GM12878 (cell line): ENCODE results near the gene PRKCB. TPM values are rescaled to one million over a fixed set of nuclear protein-coding genes. Genes with fewer than 3 reads are reported as not detected.

Experiments
- ATAC-seq: fragments of 200-7000 bp; cut with Tn5 transposase; 3 replicates; pipeline ENCODE4 v1.9.1; 2020; ENCODE audit warnings: mild to moderate bottlenecking, moderate library complexity
- BruUV-seq: library from RNA; stranded (reverse); fragments of 400-500 nt; replicated peaks from 2 replicates; lab custom pipeline; 2021; lab: Mats Ljungman, UMichigan
- CTCF ChIA-PET: fragments of 300-600 bp; sonication (Branson Sonifier 250); formaldehyde crosslinking; extraction: SDS; loops from one replicate; lab custom pipeline; 2021; ENCODE audit warnings: inconsistent platforms; lab: Yijun Ruan, JAX
- POLR2A ChIA-PET: fragments of 350-600 bp; formaldehyde crosslinking; extraction: SDS; loops from one replicate; lab custom pipeline; 2021; ENCODE audit warnings: inconsistent platforms; lab: Charles Lee
- RAD21 ChIA-PET: fragments of 300-600 bp; sonication (Branson Sonifier 250); formaldehyde crosslinking; loops from one replicate; lab custom pipeline; 2023; ENCODE audit warnings: antibody characterized with exemption; ENCODE audit not compliant: unreplicated experiment; lab: Charles Lee
- SMC1A ChIA-PET: fragments of 300-600 bp; sonication (Branson Sonifier 250); formaldehyde crosslinking; loops from one replicate; lab custom pipeline; 2023; ENCODE audit not compliant: unreplicated experiment, uncharacterized antibody; lab: Charles Lee
- DNase-seq: peaks from one replicate; pipeline ENCODE4 v3.0.0-alpha.2; 2011; ENCODE audit warnings: low read depth, low spot score
- FAIRE-seq: peaks from 3 replicates; lab custom pipeline; 2011; peaks lifted over from hg19 to GRCh38; lab: Jason Lieb, UNC
- H2AFZ ChIP-seq: 2 replicates; pipeline ENCODE4 v1.6.0; 2011; ENCODE audit warnings: low read depth, low read length, control low read depth; ENCODE audit not compliant: control insufficient read depth
- H3K27ac ChIP-seq: 2 replicates; pipeline ENCODE4 v1.5.1; 2011; ENCODE audit warnings: control low read depth; ENCODE audit not compliant: control insufficient read depth, insufficient read depth
- H3K27me3 ChIP-seq, 2 experiments: replicated peaks in 1 of 2; 2 replicates each; pipeline versions ENCODE4 v1.6.0 to v1.6.1; 2011; ENCODE audit warnings: low read length in 1 of 2; ENCODE audit not compliant: control insufficient read depth in 2 of 2, insufficient read depth in 2 of 2
- H3K36me3 ChIP-seq, 2 experiments: 2 replicates each; pipeline ENCODE4 v1.5.1; 2011; ENCODE audit warnings: low read length in 1 of 2; ENCODE audit not compliant: control insufficient read depth in 2 of 2, insufficient read depth in 2 of 2
- H3K4me1 ChIP-seq: 2 replicates; pipeline ENCODE4 v1.6.1; 2011; ENCODE audit warnings: mild to moderate bottlenecking, low read length, moderate library complexity, mixed read lengths; ENCODE audit not compliant: control insufficient read depth, insufficient read depth
- H3K4me2 ChIP-seq: 2 replicates; pipeline ENCODE4 v1.6.0; 2011; ENCODE audit warnings: control low read depth; ENCODE audit not compliant: control insufficient read depth, insufficient read depth
- H3K4me3 ChIP-seq: fragments of 200-600 bp; sonication (generic); 2 replicates; pipeline ENCODE4 v1.5.1; 2016
- H3K79me2 ChIP-seq: 2 replicates; pipeline ENCODE4 v1.6.0; 2011; ENCODE audit warnings: low read length; ENCODE audit not compliant: control insufficient read depth, insufficient read depth
- H3K9ac ChIP-seq: 2 replicates; pipeline ENCODE4 v1.8.0; 2011; ENCODE audit warnings: low read length, control low read depth, mixed read lengths; ENCODE audit not compliant: control insufficient read depth, insufficient read depth
- H3K9me3 ChIP-seq: replicated peaks from 3 replicates; pipeline ENCODE4 v1.5.1; 2011; ENCODE audit warnings: mild to moderate bottlenecking, low read length; ENCODE audit not compliant: control insufficient read depth, insufficient read depth
- H4K20me1 ChIP-seq: 2 replicates; pipeline ENCODE4 v1.6.0; 2011; ENCODE audit not compliant: control insufficient read depth, insufficient read depth
- IKZF1 ChIP-seq: fragments of 450-650 bp; conservative IDR thresholded peaks from 2 replicates; pipeline ENCODE4 v1.6.1; 2017; ENCODE audit warnings: antibody characterized with exemption, mild to moderate bottlenecking
- MTA2 ChIP-seq: fragments of 450-650 bp; IDR thresholded peaks from 2 replicates; pipeline ENCODE4 v1.6.1; 2016; ENCODE audit warnings: low read depth, mild to moderate bottlenecking, moderate library complexity
- MTA3 ChIP-seq: IDR thresholded peaks from 2 replicates; pipeline ENCODE4 v1.6.1; 2012; ENCODE audit warnings: low read length, inconsistent platforms, borderline replicate concordance
- PAX8 ChIP-seq: fragments of 450-650 bp; IDR thresholded peaks from 2 replicates; pipeline ENCODE4 v1.6.1; 2017; ENCODE audit warnings: mild to moderate bottlenecking, moderate library complexity
- SPI1 ChIP-seq: IDR thresholded peaks from 2 replicates; pipeline ENCODE4 v1.6.1; 2011; ENCODE audit warnings: low read depth, mild to moderate bottlenecking, low read length, moderate library complexity, borderline replicate concordance; ENCODE audit not compliant: insufficient read depth
- WGBS: methylation state at CpG from one replicate; pipeline ENCODE4 v1.1.6; 2016; ENCODE audit warnings: low lambda C conversion rate; ENCODE audit not compliant: insufficient replicate concordance, insufficient coverage; ENCODE audit errors: missing lambda C conversion rate; 5-methylcytosine and 5-hydroxymethylcytosine counted together
- in situ Hi-C: fragments of 300-500 bp; cut with MboI; formaldehyde crosslinking; loops from 9 replicates; pipeline ENCODE4 v1.14.3; 2018; ENCODE audit warnings: mixed read lengths
- intact Hi-C: fragments of 100-400 bp; cut with micrococcal nuclease; formaldehyde crosslinking; loops from one replicate; pipeline ENCODE4 v1.14.2; 2022; ENCODE audit not compliant: unreplicated experiment
- polyA plus RNA-seq, 11 experiments: library from polyadenylated mRNA; depleted of rRNA in 4 of 11; unstranded in 6 of 11; stranded (reverse) in 5 of 11; fragments of >200 nt; fragmentation: Nextera tagmentation in 4 of 11; fragmentation: Illumina TruSeq in 1 of 11; extraction: Ambion mirVana in 4 of 11; extraction: Trizol in 1 of 11; gene quantifications; 1 replicate in 1 of 11; 2 replicates in 10 of 11; pipeline versions ENCODE4 v1.2.1 to v1.2.3, GENCODE V29; 2011 to 2016; ENCODE audit warnings: inconsistent platforms in 2 of 11, missing spikeins in 2 of 11, low read depth in 1 of 11
- total RNA-seq, 4 experiments: library from RNA; depleted of rRNA in 3 of 4; stranded (reverse); fragments of >200 nt in 3 of 4; fragmentation: Illumina TruSeq in 1 of 4; extraction: Trizol in 1 of 4; gene quantifications; 2 replicates each; pipeline versions ENCODE4 v1.2.1 to v1.2.3, GENCODE V29; 2013 to 2021
- TF ChIP-seq, protein P1 (sequence below): fragments of 450-650 bp; IDR thresholded peaks from 2 replicates; pipeline ENCODE4 v1.6.1; 2018; ENCODE audit warnings: mild to moderate bottlenecking, low read depth, moderate library complexity; ENCODE audit not compliant: partially characterized antibody
- TF ChIP-seq, protein P2 (sequence below): IDR thresholded peaks from 2 replicates; pipeline ENCODE4 v1.6.1; 2012; ENCODE audit warnings: improper control_type of control experiment, low read depth, low read length; ENCODE audit not compliant: insufficient replicate concordance
- TF ChIP-seq, protein P3 (sequence below): IDR thresholded peaks from 2 replicates; pipeline ENCODE4 v1.6.1; 2012; ENCODE audit warnings: low read depth, low read length, improper control_type of control experiment

Gene PRKCB
- total and polyA plus RNA-seq, 10 of the 15 experiments (the other 5 are each of a cell fraction or from before 2014, with no cell fraction given), result 21.4 to 158 (median 97.3) TPM

DNA sequence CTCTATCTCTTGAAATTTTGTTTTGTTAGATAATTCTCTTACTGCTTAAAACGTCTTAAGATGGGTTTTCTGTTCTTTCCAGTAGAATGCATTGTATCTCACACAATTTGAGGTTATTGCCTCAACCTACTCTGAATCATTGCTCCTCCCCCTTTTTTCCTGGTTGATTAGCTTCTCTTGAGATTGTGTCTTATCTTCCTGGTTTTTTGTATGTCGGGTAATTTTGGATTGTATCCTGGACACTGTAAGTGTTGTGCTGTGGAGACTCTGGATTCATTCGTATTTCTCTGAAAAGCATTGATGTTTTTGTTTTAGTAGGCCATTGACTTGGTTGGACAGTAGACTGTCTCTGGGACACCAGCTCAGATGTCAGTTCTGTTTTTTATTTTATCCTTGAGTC, 26.1 kb downstream of the PRKCB start:
- H3K4me1 ChIP-seq, result peaks cover 78% of the 10 kb centered on the region
- peaks cover 0 to 9% of the 10 kb centered on the region in 2 experiments; a peak in 3 of 4 replicates for H3K36me3 ChIP-seq
- FAIRE-seq (no peak), ATAC-seq (no peak), DNase-seq (no peak)
- WGBS, result 94% methylated on average over 3 of the region's 3 CpGs
- H3K9me3 ChIP-seq, result no peaks in the 10 kb centered on the region
- H3K27me3 ChIP-seq, result no peaks in the 10 kb centered on the region
- H3K27ac ChIP-seq, result peak overlapping the region; percentile 83
- CTCF ChIA-PET, result interaction anchor here (0.5 to 11.5 kb wide), 9 partner anchors 9 to 148 kb away, joined by 3 to 134 read pairs (median 17); no protein-coding TSS in a partner anchor
- RAD21 ChIA-PET, result interaction anchor here (0.8 to 9.2 kb wide), 12 partner anchors 9 to 154 kb away, joined by 3 to 177 read pairs (median 13); partner anchors contain the start of gene PRKCB
- intact Hi-C loops (loop anchor here (5.0 kb wide), 1 partner anchor 150 kb away; no protein-coding TSS in a partner anchor), in situ Hi-C loops (loop anchor here (25.0 kb wide), 1 partner anchor 1175 kb away; no protein-coding TSS in a partner anchor)
- H3K4me3 ChIP-seq, result no peak overlapping the region; the same call in 1 of the 2 replicates
- TF ChIP-seq, protein P1, sequence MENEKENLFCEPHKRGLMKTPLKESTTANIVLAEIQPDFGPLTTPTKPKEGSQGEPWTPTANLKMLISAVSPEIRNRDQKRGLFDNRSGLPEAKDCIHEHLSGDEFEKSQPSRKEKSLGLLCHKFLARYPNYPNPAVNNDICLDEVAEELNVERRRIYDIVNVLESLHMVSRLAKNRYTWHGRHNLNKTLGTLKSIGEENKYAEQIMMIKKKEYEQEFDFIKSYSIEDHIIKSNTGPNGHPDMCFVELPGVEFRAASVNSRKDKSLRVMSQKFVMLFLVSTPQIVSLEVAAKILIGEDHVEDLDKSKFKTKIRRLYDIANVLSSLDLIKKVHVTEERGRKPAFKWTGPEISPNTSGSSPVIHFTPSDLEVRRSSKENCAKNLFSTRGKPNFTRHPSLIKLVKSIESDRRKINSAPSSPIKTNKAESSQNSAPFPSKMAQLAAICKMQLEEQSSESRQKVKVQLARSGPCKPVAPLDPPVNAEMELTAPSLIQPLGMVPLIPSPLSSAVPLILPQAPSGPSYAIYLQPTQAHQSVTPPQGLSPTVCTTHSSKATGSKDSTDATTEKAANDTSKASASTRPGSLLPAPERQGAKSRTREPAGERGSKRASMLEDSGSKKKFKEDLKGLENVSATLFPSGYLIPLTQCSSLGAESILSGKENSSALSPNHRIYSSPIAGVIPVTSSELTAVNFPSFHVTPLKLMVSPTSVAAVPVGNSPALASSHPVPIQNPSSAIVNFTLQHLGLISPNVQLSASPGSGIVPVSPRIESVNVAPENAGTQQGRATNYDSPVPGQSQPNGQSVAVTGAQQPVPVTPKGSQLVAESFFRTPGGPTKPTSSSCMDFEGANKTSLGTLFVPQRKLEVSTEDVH, result no peak
- TF ChIP-seq MTA2 (no peak), MTA3 (no peak), SPI1 (no peak), IKZF1 (no peak), PAX8 (0 out of 2 replicates have a peak, but pooled peaks have one; percentile 47)
- TF ChIP-seq, protein P2, sequence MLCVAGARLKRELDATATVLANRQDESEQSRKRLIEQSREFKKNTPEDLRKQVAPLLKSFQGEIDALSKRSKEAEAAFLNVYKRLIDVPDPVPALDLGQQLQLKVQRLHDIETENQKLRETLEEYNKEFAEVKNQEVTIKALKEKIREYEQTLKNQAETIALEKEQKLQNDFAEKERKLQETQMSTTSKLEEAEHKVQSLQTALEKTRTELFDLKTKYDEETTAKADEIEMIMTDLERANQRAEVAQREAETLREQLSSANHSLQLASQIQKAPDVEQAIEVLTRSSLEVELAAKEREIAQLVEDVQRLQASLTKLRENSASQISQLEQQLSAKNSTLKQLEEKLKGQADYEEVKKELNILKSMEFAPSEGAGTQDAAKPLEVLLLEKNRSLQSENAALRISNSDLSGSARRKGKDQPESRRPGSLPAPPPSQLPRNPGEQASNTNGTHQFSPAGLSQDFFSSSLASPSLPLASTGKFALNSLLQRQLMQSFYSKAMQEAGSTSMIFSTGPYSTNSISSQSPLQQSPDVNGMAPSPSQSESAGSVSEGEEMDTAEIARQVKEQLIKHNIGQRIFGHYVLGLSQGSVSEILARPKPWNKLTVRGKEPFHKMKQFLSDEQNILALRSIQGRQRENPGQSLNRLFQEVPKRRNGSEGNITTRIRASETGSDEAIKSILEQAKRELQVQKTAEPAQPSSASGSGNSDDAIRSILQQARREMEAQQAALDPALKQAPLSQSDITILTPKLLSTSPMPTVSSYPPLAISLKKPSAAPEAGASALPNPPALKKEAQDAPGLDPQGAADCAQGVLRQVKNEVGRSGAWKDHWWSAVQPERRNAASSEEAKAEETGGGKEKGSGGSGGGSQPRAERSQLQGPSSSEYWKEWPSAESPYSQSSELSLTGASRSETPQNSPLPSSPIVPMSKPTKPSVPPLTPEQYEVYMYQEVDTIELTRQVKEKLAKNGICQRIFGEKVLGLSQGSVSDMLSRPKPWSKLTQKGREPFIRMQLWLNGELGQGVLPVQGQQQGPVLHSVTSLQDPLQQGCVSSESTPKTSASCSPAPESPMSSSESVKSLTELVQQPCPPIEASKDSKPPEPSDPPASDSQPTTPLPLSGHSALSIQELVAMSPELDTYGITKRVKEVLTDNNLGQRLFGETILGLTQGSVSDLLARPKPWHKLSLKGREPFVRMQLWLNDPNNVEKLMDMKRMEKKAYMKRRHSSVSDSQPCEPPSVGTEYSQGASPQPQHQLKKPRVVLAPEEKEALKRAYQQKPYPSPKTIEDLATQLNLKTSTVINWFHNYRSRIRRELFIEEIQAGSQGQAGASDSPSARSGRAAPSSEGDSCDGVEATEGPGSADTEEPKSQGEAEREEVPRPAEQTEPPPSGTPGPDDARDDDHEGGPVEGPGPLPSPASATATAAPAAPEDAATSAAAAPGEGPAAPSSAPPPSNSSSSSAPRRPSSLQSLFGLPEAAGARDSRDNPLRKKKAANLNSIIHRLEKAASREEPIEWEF, result no peak
- TF ChIP-seq, protein P3, sequence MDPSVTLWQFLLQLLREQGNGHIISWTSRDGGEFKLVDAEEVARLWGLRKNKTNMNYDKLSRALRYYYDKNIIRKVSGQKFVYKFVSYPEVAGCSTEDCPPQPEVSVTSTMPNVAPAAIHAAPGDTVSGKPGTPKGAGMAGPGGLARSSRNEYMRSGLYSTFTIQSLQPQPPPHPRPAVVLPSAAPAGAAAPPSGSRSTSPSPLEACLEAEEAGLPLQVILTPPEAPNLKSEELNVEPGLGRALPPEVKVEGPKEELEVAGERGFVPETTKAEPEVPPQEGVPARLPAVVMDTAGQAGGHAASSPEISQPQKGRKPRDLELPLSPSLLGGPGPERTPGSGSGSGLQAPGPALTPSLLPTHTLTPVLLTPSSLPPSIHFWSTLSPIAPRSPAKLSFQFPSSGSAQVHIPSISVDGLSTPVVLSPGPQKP, result no peak
- H3K4me2 ChIP-seq, result peak overlapping the region; percentile 1
- BruUV-seq, result no TSS peak
- SMC1A ChIA-PET, result interaction anchor here (0.8 to 27.0 kb wide), 12 partner anchors 9 to 183 kb away, joined by 3 to 468 read pairs (median 16); no protein-coding TSS in a partner anchor
- H2AFZ ChIP-seq, result no peak overlapping the region
- POLR2A ChIA-PET, result interaction anchor here (1.0 to 6.7 kb wide), 8 partner anchors 8 to 152 kb away, joined by 3 to 79 read pairs (median 16); no protein-coding TSS in a partner anchor
- H3K9ac ChIP-seq, result peak overlapping the region; percentile 56; the same call in 1 of the 2 replicates
- peaks cover 89% of the 10 kb centered on the region for H3K79me2 ChIP-seq
- no peaks in the 10 kb centered on the region for H4K20me1 ChIP-seq
